Vagina (tissue), 2 donors: ENCODE results near the gene MAP7D3. TPM values are rescaled to one million over a fixed set of nuclear protein-coding genes. Genes with fewer than 3 reads are reported as not detected.
A peak's percentile ranks its signal among the peaks of the same experiment; 100 is the strongest.

ENCODE experiments used
- DNase-seq, 2 donors: peaks; one replicate each; pipeline ENCODE4 v3.0.0-alpha.2; 2017; ENCODE audit errors: extremely low spot score in 2 of 2
- H3K27ac ChIP-seq: fragments of 200-600 bp; sonication (generic); one replicate; pipeline ENCODE4 v1.5.1; 2019
- H3K27me3 ChIP-seq: fragments of 200-600 bp; sonication (generic); one replicate; pipeline ENCODE4 v1.5.1; 2019
- H3K36me3 ChIP-seq, 2 donors: fragments of 200-600 bp; sonication (generic); one replicate each; pipeline ENCODE4 v1.5.1; 2017 to 2019
- H3K4me1 ChIP-seq: fragments of 200-600 bp; sonication (generic); one replicate; pipeline ENCODE4 v1.5.1; 2019
- H3K4me3 ChIP-seq, 2 donors: fragments of 200-600 bp; sonication (generic); 1 replicate in 1 of 2; 2 replicates in 1 of 2; pipeline ENCODE4 v1.5.1; 2016 to 2019
- H3K9me3 ChIP-seq: fragments of 200-600 bp; sonication (generic); one replicate; pipeline ENCODE4 v1.5.1; 2019
- POLR2A ChIP-seq, 2 donors: fragments of 450-650 bp; IDR thresholded peaks; one replicate each; pipeline ENCODE4 v1.6.1; 2017; ENCODE audit warnings: antibody characterized with exemption in 2 of 2, mild to moderate bottlenecking in 2 of 2, moderate library complexity in 2 of 2
- POLR2AphosphoS5 ChIP-seq, 2 donors: sonication (generic); formaldehyde crosslinking; IDR thresholded peaks; one replicate each; pipeline ENCODE4 v1.9.0; 2017; ENCODE audit warnings: antibody characterized with exemption in 2 of 2, mild to moderate bottlenecking in 2 of 2, low read depth in 1 of 2; ENCODE audit not compliant: insufficient read depth in 1 of 2
- intact Hi-C: fragments of 100-400 bp; cut with DNase I; formaldehyde crosslinking; loops from one replicate; pipeline ENCODE4 v1.15.1; 2023
- total RNA-seq: library from RNA; depleted of rRNA; stranded (reverse); fragments of >200 nt; gene quantifications from one replicate; pipeline ENCODE4 v1.2.3, GENCODE V29; 2016
- TF ChIP-seq, protein P1 (sequence below), 3 experiments: fragments of 450-650 bp in 2 of 3; fragments of 200-600 bp in 1 of 3; sonication (generic) in 1 of 3; IDR thresholded peaks; one replicate each; pipeline ENCODE4 v1.5.1; 2017 to 2019; ENCODE audit warnings: antibody characterized with exemption in 3 of 3, mild to moderate bottlenecking in 2 of 3, moderate library complexity in 2 of 3

MAP7D3 gene
- total RNA-seq, 1 donor from 2014 or later, result 15.0 TPM

DNA sequence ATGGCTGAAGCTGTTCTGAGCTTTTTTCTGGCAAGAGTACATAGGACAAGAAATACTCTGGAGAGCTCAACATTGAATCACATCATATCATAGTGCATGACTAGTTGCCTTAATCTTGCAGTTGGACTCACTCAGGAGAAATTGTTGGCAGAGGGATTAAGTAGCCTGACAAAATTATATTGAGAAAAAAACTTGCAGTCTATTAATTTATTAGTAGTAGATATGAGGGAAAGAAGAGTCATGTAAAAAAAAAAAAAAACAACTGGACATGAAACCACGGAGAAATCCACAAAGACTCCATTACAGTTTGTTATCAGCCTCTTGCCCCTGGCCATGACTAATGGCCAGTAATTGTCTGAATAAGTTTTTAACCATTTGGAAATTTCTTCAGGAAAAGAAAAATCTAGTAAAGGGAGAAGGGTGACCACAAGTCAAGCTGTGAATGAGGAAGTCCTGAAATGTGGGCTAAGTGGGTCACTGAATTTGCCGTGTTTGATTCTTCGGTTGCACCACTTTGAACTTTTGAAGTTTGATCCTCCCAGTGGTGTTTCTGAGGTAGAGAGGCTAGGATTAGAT lies 58.3 kb downstream of the MAP7D3 start:
- peaks cover 28% of the 10 kb centered on the region for H3K4me1 ChIP-seq
- intact Hi-C loops, result no loop called here
- TF ChIP-seq, protein P1, sequence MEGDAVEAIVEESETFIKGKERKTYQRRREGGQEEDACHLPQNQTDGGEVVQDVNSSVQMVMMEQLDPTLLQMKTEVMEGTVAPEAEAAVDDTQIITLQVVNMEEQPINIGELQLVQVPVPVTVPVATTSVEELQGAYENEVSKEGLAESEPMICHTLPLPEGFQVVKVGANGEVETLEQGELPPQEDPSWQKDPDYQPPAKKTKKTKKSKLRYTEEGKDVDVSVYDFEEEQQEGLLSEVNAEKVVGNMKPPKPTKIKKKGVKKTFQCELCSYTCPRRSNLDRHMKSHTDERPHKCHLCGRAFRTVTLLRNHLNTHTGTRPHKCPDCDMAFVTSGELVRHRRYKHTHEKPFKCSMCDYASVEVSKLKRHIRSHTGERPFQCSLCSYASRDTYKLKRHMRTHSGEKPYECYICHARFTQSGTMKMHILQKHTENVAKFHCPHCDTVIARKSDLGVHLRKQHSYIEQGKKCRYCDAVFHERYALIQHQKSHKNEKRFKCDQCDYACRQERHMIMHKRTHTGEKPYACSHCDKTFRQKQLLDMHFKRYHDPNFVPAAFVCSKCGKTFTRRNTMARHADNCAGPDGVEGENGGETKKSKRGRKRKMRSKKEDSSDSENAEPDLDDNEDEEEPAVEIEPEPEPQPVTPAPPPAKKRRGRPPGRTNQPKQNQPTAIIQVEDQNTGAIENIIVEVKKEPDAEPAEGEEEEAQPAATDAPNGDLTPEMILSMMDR (IDR thresholded peaks at IDR 0.05), result no peak
- TF ChIP-seq POLR2AphosphoS5 (IDR thresholded peaks at IDR 0.05; ENCODE audit: insufficient read depth in 1 of 2, low read depth in 1 of 2), result no peak
- no peak for TF ChIP-seq POLR2A (IDR thresholded peaks at IDR 0.05)
- H3K27ac ChIP-seq, result no peak overlapping the region
- no peaks in the 10 kb centered on the region for H3K9me3 ChIP-seq
- no peak for DNase-seq
- no peaks in the 10 kb centered on the region for H3K36me3 ChIP-seq
- H3K4me3 ChIP-seq, result no peak overlapping the region
- no peaks in the 10 kb centered on the region for H3K27me3 ChIP-seq

DNA sequence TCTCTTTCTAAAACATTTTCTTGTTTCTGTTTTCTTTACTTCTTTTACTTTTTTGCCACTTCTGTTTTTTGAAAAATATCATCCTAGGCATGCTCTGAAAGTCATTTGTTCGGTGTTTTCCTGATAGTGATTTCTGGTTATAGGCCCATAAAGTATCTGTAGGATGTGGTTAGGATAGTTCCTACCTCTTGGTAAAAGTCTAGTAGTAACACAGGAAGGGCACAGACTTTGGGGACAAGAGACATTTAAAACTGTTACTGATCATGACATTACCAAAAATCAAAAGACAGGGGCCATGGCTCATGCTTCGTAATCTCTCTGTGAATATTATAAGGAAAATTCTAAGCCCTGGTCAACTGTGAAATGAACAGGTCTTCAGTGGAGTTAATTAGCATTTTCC lies 59.1 kb downstream of the MAP7D3 start:
- H3K27me3 ChIP-seq, result no peaks in the 10 kb centered on the region
- no peak overlapping the region for H3K27ac ChIP-seq
- peaks cover 28% of the 10 kb centered on the region for H3K4me1 ChIP-seq
- TF ChIP-seq POLR2AphosphoS5 (IDR thresholded peaks at IDR 0.05; ENCODE audit: insufficient read depth in 1 of 2, low read depth in 1 of 2) (no peak), POLR2A (IDR thresholded peaks at IDR 0.05) (no peak)
- TF ChIP-seq, protein P1 (IDR thresholded peaks at IDR 0.05), result no peak
- no peak for DNase-seq
- intact Hi-C loops, result no loop called here
- no peaks in the 10 kb centered on the region for H3K36me3 ChIP-seq
- H3K9me3 ChIP-seq, result no peaks in the 10 kb centered on the region
- H3K4me3 ChIP-seq, result no peak overlapping the region

DNA sequence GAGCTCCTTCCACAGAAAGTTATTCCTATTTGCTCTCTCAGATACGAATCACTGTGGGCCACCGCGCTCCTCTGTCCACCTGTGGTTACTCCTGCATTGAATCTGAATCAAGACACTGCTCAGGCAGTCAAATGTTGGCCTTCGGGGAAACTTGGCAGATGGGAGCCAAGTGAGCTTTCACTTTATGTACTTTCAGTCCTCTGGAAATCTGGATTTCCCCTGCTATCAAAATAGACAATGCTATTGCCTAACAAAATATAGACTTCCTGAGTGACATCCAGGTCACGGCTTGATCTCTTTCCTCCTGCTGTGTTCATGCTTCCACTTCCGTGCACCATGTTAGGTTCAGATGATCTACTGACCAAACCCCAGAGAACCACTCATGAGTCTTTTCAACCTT lies 60.0 kb downstream of the MAP7D3 start:
- Histone ChIP-seq H3K4me3 (no peak overlapping the region), H3K4me1 (peaks cover 23% of the 10 kb centered on the region), H3K27me3 (no peaks in the 10 kb centered on the region), H3K27ac (no peak overlapping the region), H3K36me3 (no peaks in the 10 kb centered on the region), H3K9me3 (no peaks in the 10 kb centered on the region)
- TF ChIP-seq POLR2A (IDR thresholded peaks at IDR 0.05), result no peak
- TF ChIP-seq, protein P1 (IDR thresholded peaks at IDR 0.05), result no peak
- no peak for TF ChIP-seq POLR2AphosphoS5 (IDR thresholded peaks at IDR 0.05; ENCODE audit: insufficient read depth in 1 of 2, low read depth in 1 of 2)
- intact Hi-C loops, result no loop called here
- DNase-seq, result no peak

DNA sequence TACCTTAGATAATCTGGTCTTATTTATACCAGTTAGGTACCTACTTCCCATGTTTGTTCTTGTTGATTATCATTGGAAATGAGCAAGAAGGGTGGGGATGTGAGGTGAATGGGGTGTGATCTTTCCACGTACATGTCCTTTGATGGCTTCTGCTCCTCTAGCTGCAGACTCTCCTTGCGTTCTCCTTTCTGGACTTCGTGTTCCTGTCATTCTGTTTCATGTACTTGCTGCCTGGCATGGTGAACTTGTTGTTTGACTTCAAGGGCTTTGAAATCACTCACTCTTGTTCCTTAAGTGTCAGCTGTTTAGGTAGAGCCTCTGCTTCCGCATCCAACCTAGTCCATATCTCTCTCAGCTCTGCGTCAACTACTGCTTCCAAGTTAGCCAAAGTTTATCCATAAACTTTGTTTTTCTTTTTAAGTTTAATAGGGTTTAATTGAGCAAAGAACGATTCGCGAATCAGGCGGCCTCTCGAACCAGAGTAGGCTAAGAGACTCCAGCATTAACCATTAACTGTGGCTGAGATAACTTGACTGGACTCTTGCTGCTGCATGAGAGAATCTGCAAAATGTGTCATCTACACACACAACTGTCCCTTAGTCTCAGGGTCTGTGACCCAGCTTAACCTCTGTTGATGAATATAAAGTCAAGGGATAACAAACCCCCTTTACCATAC lies 61.0 kb downstream of the MAP7D3 start:
- peak overlapping the region; percentile 9 for H3K27ac ChIP-seq
- H3K9me3 ChIP-seq, result no peaks in the 10 kb centered on the region
- H3K4me1 ChIP-seq, result peaks cover 26% of the 10 kb centered on the region
- no peak for DNase-seq
- no peak overlapping the region for H3K4me3 ChIP-seq
- TF ChIP-seq POLR2A (IDR thresholded peaks at IDR 0.05) (no peak), POLR2AphosphoS5 (IDR thresholded peaks at IDR 0.05; ENCODE audit: insufficient read depth in 1 of 2, low read depth in 1 of 2) (no peak)
- TF ChIP-seq, protein P1 (IDR thresholded peaks at IDR 0.05), result no peak
- H3K36me3 ChIP-seq, result no peaks in the 10 kb centered on the region
- no peaks in the 10 kb centered on the region for H3K27me3 ChIP-seq
- intact Hi-C loops, result no loop called here

DNA sequence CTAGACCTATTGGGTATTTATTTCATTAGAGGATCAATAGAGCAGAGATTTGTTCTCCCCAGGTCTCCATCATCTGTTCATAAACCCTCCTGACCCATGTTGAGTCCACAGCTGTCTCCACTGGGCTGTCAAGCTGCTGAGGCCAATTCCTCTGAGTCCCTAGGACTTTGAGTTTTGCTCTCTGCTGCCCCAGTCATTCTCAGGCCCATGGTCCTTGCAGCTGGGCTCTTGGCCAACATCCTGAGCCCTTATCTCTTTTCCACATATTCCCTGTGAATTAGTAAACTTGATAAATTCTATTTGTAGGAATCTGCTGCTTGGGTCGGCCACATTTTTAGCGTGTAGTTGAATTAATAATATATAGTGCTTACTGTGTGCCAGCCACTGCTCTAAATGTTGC lies 62.0 kb downstream of the MAP7D3 start:
- no peak overlapping the region for H3K27ac ChIP-seq

More for the DNA sequence above, 62.0 kb downstream of the MAP7D3 start:
- DNase-seq, result no peak
- Histone ChIP-seq H3K36me3 (no peaks in the 10 kb centered on the region), H3K9me3 (no peaks in the 10 kb centered on the region), H3K4me1 (peaks cover 33% of the 10 kb centered on the region), H3K4me3 (no peak overlapping the region), H3K27me3 (no peaks in the 10 kb centered on the region)
- TF ChIP-seq POLR2A (IDR thresholded peaks at IDR 0.05), result no peak
- TF ChIP-seq, protein P1 (IDR thresholded peaks at IDR 0.05), result no peak
- no peak for TF ChIP-seq POLR2AphosphoS5 (IDR thresholded peaks at IDR 0.05; ENCODE audit: insufficient read depth in 1 of 2, low read depth in 1 of 2)
- intact Hi-C loops, result no loop called here
